Urothelium cell line (cell line): ENCODE results near the gene SPATA25.

Experiments used
- DNase-seq: peaks from one replicate; pipeline ENCODE4 v3.0.0; 2011; ENCODE audit warnings: low spot score, mixed read lengths
- FAIRE-seq: peaks from 2 replicates; lab custom pipeline; 2011; peaks lifted over from hg19 to GRCh38; lab: Jason Lieb, UNC

SPATA25 gene

GRCh38 chr20:45842169-45842812 is 45.1 kb downstream of the SPATA25 start:
- FAIRE-seq (no peak), DNase-seq (no peak)

DNA sequence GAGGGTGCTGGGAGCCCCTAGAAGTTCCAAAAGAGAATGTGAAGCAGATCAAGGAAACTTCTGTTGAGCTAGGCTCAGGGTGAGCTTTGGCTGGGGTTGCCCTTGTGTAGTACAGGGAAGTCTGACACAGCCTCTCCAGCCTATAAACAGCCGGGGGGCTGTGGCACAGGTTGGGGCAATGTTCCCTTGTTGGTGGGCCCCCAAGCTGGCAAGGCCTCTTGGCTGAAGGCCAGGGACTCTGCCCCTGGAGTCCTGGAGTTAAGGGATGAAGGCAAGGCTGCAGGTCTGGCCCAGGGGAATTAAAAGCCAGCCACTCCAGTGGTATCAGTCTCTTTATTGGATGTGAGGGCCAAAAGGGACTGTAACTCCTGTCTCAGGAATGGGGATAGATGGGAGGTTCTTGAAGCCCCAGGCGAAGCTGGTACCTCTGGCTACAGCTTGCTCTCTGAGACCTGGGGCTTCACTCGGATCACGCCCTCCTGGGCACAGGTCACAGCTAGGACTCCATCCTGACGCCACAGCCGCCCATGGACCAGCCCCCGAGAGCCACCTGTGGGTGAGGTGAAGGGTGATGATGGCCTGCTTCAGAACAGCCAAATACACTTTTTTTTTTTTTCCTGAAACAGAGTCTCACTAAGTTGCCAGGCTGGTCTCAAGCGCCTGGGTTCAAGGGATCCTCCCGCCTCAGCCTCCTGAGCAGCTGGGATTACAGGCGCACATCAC is 45.9 kb downstream of the SPATA25 start:
- FAIRE-seq (no peak), DNase-seq (no peak)

DNA sequence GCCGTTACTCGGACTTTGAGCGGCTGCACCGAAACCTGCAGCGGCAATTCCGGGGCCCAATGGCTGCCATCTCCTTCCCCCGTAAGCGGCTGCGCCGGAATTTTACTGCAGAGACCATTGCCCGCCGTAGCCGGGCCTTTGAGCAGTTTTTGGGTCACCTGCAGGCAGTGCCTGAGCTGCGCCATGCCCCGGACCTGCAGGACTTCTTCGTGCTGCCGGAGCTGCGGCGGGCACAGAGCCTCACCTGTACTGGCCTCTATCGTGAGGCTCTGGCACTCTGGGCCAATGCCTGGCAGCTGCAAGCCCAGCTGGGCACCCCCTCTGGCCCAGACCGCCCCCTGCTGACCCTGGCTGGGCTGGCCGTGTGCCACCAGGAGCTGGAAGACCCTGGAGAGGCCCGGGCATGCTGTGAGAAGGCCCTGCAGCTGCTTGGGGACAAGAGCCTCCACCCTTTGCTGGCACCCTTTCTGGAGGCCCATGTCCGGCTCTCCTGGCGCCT is 46.7 kb downstream of the SPATA25 start:
- DNase-seq (no peak), FAIRE-seq (no peak)

DNA sequence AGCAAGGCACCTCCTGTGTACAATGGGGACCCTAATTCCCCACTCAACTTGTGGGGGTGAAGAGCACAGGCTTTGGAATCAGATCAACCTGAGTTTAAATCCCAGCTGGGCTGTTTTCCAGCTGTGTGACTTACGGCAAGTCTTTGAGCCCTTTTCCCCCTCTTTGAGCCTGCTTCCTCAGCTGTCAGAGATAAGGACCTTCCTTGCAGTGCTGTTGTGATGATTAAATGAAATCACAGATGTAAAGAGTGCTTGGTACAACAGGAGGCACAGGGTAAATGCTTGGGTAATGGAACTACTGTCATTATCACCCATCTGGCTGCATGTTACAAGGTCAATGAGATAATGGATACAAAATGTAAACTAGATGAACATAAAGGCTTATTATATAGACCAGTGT is 50.6 kb downstream of the SPATA25 start:
- FAIRE-seq, result no peak
- DNase-seq, result no peak
